Heart right ventricle (tissue), 16 donors: Measurements from ENCODE around the gene CUEDC1. TPM values are rescaled to one million over a fixed set of nuclear protein-coding genes. Genes with fewer than 3 reads are reported as not detected.

Source experiments
- ATAC-seq, 8 donors: fragments of 200-7000 bp; cut with Tn5 transposase; one replicate each; pipeline ENCODE4 v1.9.1; 2020; ENCODE audit warnings: mild to moderate bottlenecking in 8 of 8, moderate library complexity in 8 of 8, moderate number of reproducible peaks in 1 of 8
- DNase-seq, 2 donors: peaks; one replicate each; pipeline ENCODE4 v3.0.0-alpha.2; 2020
- H3K27ac ChIP-seq, 10 donors: fragments of 200-600 bp; sonication (generic) in 2 of 10; one replicate each; pipeline versions ENCODE4 v1.5.0 to v1.8.0; 2020 to 2022; ENCODE audit warnings: mild to moderate bottlenecking in 3 of 10
- H3K27me3 ChIP-seq, 7 donors: fragments of 200-600 bp; one replicate each; pipeline ENCODE4 v1.8.0; 2021 to 2022; ENCODE audit warnings: mild to moderate bottlenecking in 2 of 7
- H3K36me3 ChIP-seq, 9 donors: fragments of 200-600 bp; sonication (generic) in 1 of 9; one replicate each; pipeline versions ENCODE4 v1.5.0 to v1.8.0; 2020 to 2022; ENCODE audit warnings: mild to moderate bottlenecking in 2 of 9
- H3K4me1 ChIP-seq, 9 donors: fragments of 200-600 bp; sonication (generic) in 1 of 9; one replicate each; pipeline versions ENCODE4 v1.5.0 to v1.8.0; 2020 to 2022; ENCODE audit warnings: mild to moderate bottlenecking in 4 of 9
- H3K4me3 ChIP-seq, 10 donors: fragments of 200-600 bp; sonication (generic) in 2 of 10; one replicate each; pipeline versions ENCODE4 v1.5.0 to v1.8.0; 2020 to 2022; ENCODE audit warnings: mild to moderate bottlenecking in 7 of 10, moderate library complexity in 2 of 10
- H3K9me3 ChIP-seq, 11 donors: fragments of 200-600 bp in 10 of 11; sonication (generic) in 2 of 11; one replicate each; pipeline versions ENCODE4 v1.5.0 to v1.8.0; 2013 to 2022; ENCODE audit warnings: mild to moderate bottlenecking in 2 of 11, control low read depth in 1 of 11, moderate library complexity in 1 of 11
- CTCF ChIP-seq, 9 donors: fragments of 200-600 bp; sonication (generic) in 2 of 9; IDR thresholded peaks; one replicate each; pipeline versions ENCODE4 v1.5.0 to v1.8.0; 2021 to 2022; ENCODE audit warnings: antibody characterized with exemption in 9 of 9, mild to moderate bottlenecking in 5 of 9, moderate library complexity in 1 of 9
- WGBS, 2 donors: extraction: QIAGEN DNeasy Blood & Tissue Kit; methylation state at CpG; one replicate each; pipeline ENCODE4 v1.1.7; 2013; ENCODE audit warnings: inconsistent platforms in 1 of 2; 5-methylcytosine and 5-hydroxymethylcytosine counted together
- intact Hi-C, 10 donors: fragments of 100-400 bp; cut with DNase I; formaldehyde crosslinking; loops; one replicate each; pipeline versions ENCODE4 v1.11.1 to v1.14.2; 2022
- polyA plus RNA-seq, 2 donors: library from polyadenylated mRNA; stranded (reverse); fragments of 200-250 nt; gene quantifications; one replicate each; pipeline ENCODE4 v1.2.3, GENCODE V29; 2013
- total RNA-seq, 10 donors: library from RNA; stranded (reverse); fragmentation: NEBNext Ultra II Directional in 3 of 10; extraction: Animal tissue kit (Norgen Biotek cat#: 25700) in 3 of 10; gene quantifications; one replicate each; pipeline versions ENCODE4 v1.2.1 to v1.2.4, GENCODE V29; 2021 to 2023
- donor health status: Arrhythmogenic right ventricular cardiomyopathy.
- donor health status: ischemic (EF 13 %, LVEDD 7.1; RV severe dilation, severe dysfunction).
- donor health status: healthy with polysubstance abuse.
- donor health status: DM: no; HTN: yes; CAD: no.
- donor health status: DM: no; HTN: no; CAD: no.
- donor health status: ischemic (EF 25% LVEDD 6.9; RV normal size, moderate dysfunction).
- donor health status: ischemic (EF 25% LVEDD 5.7; RV mildly dilated, moderate dysfunction).
- donor health status: healthy.
- donor health status: DM: yes; HTN: yes; CAD: no.
- donor health status: Ischemic cardiomyopathy.
- donor health status: ischemic (EF 35%, LVEDD 5.7; RV mildly dilated, moderate dysfunction).
- donor health status: nonischemic (EF 11% LVEDD 7.7; RV severe dilation, severe dysfunction).
- donor health status: DM: yes; HTN: yes; CAD: no.
- donor health status: PGD.
- donor health status: ischemic (EF 29% LVEDD 5.4; RV normal size, mild dysfunction).
- donor health status: nonischemic (EF 23%, LVEDD 6.1; RV moderate dilation, normal function).

Gene CUEDC1
- total and polyA plus RNA-seq, 12 donors: 26.9 to 65.0 (median 45.4) TPM

DNA sequence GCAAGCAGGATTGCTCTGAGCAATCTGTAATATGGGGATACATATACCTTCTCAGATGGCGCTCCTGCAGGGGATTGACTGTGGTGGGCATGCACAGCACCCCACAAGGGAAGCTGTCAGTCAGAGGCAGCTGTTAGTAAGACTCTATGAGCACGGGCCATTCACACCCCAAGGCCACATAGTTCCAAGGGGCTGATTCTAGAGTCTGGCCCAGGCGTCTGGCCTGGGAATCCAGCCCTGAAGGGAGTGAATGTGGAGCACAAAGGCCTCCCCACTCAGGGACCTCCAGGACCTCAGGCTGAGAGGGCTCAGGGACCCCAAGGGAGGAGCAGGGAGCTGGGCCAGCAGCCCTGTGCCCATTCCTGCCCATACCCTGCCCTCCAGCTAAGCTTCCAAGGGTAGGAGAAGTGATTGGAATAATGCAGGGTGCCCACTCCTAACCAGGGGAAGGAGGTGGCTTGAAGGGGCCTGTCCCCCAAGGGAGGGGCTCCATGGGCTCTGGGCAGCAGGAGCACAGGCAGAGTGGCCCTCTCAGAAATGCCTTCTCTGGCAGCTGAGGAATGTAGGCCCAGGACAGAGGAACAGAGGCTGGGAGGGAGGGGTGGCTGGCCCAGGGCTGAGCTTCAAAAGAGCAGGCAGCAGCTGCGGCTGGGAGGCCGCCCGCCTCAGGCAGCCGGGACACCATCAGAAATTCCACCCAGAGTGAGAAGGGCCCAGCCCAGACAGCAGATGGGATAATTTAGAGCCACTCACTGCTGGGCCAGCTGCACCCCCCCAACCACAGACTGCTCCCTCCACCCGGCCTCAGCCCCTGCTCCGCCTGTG, 56.5 kb downstream of the CUEDC1 start:
- H3K4me3 ChIP-seq: no peak overlapping the region
- intact Hi-C loops: loop anchor here in 2 of 10 donors (5.0 to 10.0 kb wide), 2 partner anchors 39 to 56 kb away; partner anchors contain the start of gene CUEDC1 (in 1 of the 2)
- peaks cover 44 to 99% (median 83%) of the 10 kb centered on the region in 9 donors for H3K4me1 ChIP-seq

DNA sequence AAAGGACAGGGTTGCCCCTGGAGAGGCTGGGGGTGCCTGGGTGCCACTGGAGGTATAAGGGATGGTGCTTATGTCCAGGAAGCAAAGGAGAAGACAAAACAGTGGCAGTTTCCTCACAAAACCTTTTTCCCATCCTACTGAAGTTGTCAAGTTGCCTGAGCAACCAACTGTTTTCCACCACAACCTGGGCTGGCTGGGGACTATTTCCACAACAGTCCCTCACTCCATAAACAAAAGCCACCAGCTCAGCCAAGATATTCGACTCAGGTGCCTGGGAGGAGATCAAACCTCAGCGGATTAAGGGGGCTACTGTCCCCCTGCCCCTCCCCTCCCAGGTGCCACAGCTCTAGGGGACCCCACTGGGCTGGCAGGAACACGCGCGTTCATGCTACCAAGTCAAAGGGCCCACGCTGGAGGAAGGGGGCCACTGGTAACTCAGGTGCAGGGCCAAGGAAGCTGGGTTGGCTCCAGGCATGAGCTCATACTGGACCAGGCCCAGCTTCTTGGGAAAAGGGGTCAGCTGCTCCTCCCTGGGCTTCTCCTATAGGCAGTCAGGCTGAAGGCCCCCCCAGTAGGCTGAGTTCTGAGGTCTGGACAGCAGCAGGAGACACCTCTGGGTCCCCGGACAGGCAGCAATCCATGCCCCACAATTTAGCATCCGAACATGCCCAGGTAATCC, 59.7 kb downstream of the CUEDC1 start:
- intact Hi-C loops: loop anchor here in 3 of 10 donors (2.0 to 10.0 kb wide), 3 partner anchors 21 to 59 kb away; partner anchors contain the start of gene CUEDC1 (in 1 of the 3)
- Histone ChIP-seq H3K27ac (peak overlapping the region; percentile 91 to 99 (median 94)), H3K36me3 (peaks cover 0 to 5% (median 0%) of the 10 kb centered on the region in 9 donors), H3K9me3 (no peaks in the 10 kb centered on the region), H3K4me3 (no peak overlapping the region), H3K27me3 (no peaks in the 10 kb centered on the region), H3K4me1 (peaks cover 55 to 99% (median 85%) of the 10 kb centered on the region in 9 donors)
- no peak for TF ChIP-seq CTCF (IDR thresholded peaks at IDR 0.05)
- WGBS, 2 donors: 29 to 47% methylated on average over 8 of the region's 8 CpGs
- ATAC-seq (peak in 5 of 8 donors; percentile 6 to 32 (median 14)), DNase-seq (peak; percentile 64 to 74)

More for the DNA sequence above, 56.5 kb downstream of the CUEDC1 start:
- 29 to 53% methylated on average over 9 of the region's 9 CpGs for whole genome bisulfite sequencing, 2 donors
- peak; percentile 73 to 83 (median 80) for ATAC-seq
- Histone ChIP-seq H3K36me3 (peaks cover 0 to 5% (median 0%) of the 10 kb centered on the region in 9 donors), H3K27ac (peak overlapping the region; percentile 77 to 97 (median 90)), H3K9me3 (no peaks in the 10 kb centered on the region), H3K27me3 (no peaks in the 10 kb centered on the region)
- peak; percentile 78 for DNase-seq
- TF ChIP-seq CTCF (IDR thresholded peaks at IDR 0.05): no peak

- TF ChIP-seq CTCF (IDR thresholded peaks at IDR 0.05): no peak
- ATAC-seq: no peak
- 79 to 86% methylated on average over 1 of the region's 1 CpG for WGBS, 2 donors
- peaks cover 0 to 5% (median 0%) of the 10 kb centered on the region in 9 donors for H3K36me3 ChIP-seq
- peaks cover 54 to 99% (median 85%) of the 10 kb centered on the region in 9 donors for H3K4me1 ChIP-seq
- no peaks in the 10 kb centered on the region for H3K27me3 ChIP-seq
- H3K9me3 ChIP-seq: no peaks in the 10 kb centered on the region
- DNase-seq: no peak
- intact Hi-C loops: loop anchor here in 9 of 10 donors (2.0 to 10.0 kb wide), 8 partner anchors 20 to 92 kb away; partner anchors contain the start of genes CUEDC1 (in 3 of the 9), VEZF1 (in 3 of the 9) and MRPS23 (in 1 of the 9)
- H3K4me3 ChIP-seq: no peak overlapping the region
- peak overlapping the region; percentile 91 to 99 (median 94) for H3K27ac ChIP-seq
Measured at GRCh38 chr17:57894848-57895247, 60.4 kb downstream of the CUEDC1 start.
